Mesendoderm (in vitro differentiated cells): ENCODE data around the gene SHMT2. TPM values are rescaled to one million over a fixed set of nuclear protein-coding genes. Genes with fewer than 3 reads are reported as not detected.

Source experiments
- DNase-seq: peaks from one replicate; pipeline ENCODE4 v3.0.0; 2013
- H2AK5ac ChIP-seq: 2 replicates; pipeline ENCODE4 v1.6.1; 2013; ENCODE audit warnings: low read length, inconsistent platforms
- H2BK120ac ChIP-seq: 2 replicates; pipeline ENCODE4 v1.6.1; 2013; ENCODE audit warnings: low read depth, mild to moderate bottlenecking, low read length, moderate library complexity, mixed read lengths
- H2BK15ac ChIP-seq: replicated peaks from 2 replicates; pipeline ENCODE4 v1.6.1; 2013; ENCODE audit warnings: low read depth, mild to moderate bottlenecking, moderate library complexity
- H2BK5ac ChIP-seq: 2 replicates; pipeline ENCODE4 v1.6.1; 2013; ENCODE audit warnings: low read length, inconsistent platforms
- H3K18ac ChIP-seq: 2 replicates; pipeline ENCODE4 v1.6.1; 2013; ENCODE audit warnings: mild to moderate bottlenecking, low read length, mixed read lengths
- H3K23ac ChIP-seq: one replicate; pipeline ENCODE4 v1.6.1; 2013; ENCODE audit warnings: low read length
- H3K27ac ChIP-seq: 2 replicates; pipeline ENCODE4 v1.5.1; 2013; ENCODE audit warnings: low read depth, mild to moderate bottlenecking, inconsistent platforms, low read length, moderate library complexity
- H3K27me3 ChIP-seq: 2 replicates; pipeline ENCODE4 v1.6.1; 2013; ENCODE audit warnings: low read length, control low read depth, mild to moderate bottlenecking, inconsistent platforms; ENCODE audit not compliant: insufficient read depth, poor library complexity
- H3K36me3 ChIP-seq: 2 replicates; pipeline ENCODE4 v1.6.1; 2013; ENCODE audit warnings: low read length, inconsistent platforms; ENCODE audit not compliant: control insufficient read depth, insufficient read depth
- H3K4ac ChIP-seq: one replicate; pipeline ENCODE4 v1.6.1; 2013; ENCODE audit warnings: low read depth, mild to moderate bottlenecking, low read length, moderate library complexity
- H3K4me1 ChIP-seq: 2 replicates; pipeline ENCODE4 v1.6.1; 2013; ENCODE audit warnings: low read depth, low read length, inconsistent platforms; ENCODE audit not compliant: control insufficient read depth
- H3K4me2 ChIP-seq: 2 replicates; pipeline ENCODE4 v1.6.1; 2013; ENCODE audit warnings: low read length
- H3K4me3 ChIP-seq: 2 replicates; pipeline ENCODE4 v1.5.1; 2013; ENCODE audit warnings: mild to moderate bottlenecking, low read length
- H3K56ac ChIP-seq: one replicate; pipeline ENCODE4 v1.6.1; 2013; ENCODE audit warnings: low read length
- H3K79me1 ChIP-seq: 2 replicates; pipeline ENCODE4 v1.6.1; 2013; ENCODE audit warnings: low read length, inconsistent platforms
- H3K79me2 ChIP-seq: 2 replicates; pipeline ENCODE4 v1.6.1; 2013; ENCODE audit warnings: mild to moderate bottlenecking, low read length; ENCODE audit not compliant: control insufficient read depth, insufficient read depth
- H3K9ac ChIP-seq: 2 replicates; pipeline ENCODE4 v1.6.1; 2013; ENCODE audit warnings: low read length, inconsistent platforms
- H4K5ac ChIP-seq: one replicate; pipeline ENCODE4 v1.6.1; 2013; ENCODE audit warnings: low read length
- H4K8ac ChIP-seq: one replicate; pipeline ENCODE4 v1.6.1; 2013; ENCODE audit warnings: low read depth, mild to moderate bottlenecking, control low read depth, low read length, moderate library complexity
- WGBS: extraction: QIAGEN DNeasy Blood & Tissue Kit; methylation state at CpG from one replicate; pipeline ENCODE4 v1.1.7; 2013; ENCODE audit warnings: low lambda C conversion rate, missing lambda C conversion rate; ENCODE audit not compliant: insufficient coverage; ENCODE audit errors: extremely low coverage; 5-methylcytosine and 5-hydroxymethylcytosine counted together
- polyA plus RNA-seq, 2 experiments: library from polyadenylated mRNA; stranded (reverse); fragments of 200-250 nt; gene quantifications; one replicate each; pipeline ENCODE4 v1.2.3, GENCODE V29; 2013

SHMT2 gene
- polyA plus RNA-seq (2013, experiment 1 of 2), result 223 TPM
- polyA plus RNA-seq (2013, experiment 2 of 2), result 222 TPM

DNA sequence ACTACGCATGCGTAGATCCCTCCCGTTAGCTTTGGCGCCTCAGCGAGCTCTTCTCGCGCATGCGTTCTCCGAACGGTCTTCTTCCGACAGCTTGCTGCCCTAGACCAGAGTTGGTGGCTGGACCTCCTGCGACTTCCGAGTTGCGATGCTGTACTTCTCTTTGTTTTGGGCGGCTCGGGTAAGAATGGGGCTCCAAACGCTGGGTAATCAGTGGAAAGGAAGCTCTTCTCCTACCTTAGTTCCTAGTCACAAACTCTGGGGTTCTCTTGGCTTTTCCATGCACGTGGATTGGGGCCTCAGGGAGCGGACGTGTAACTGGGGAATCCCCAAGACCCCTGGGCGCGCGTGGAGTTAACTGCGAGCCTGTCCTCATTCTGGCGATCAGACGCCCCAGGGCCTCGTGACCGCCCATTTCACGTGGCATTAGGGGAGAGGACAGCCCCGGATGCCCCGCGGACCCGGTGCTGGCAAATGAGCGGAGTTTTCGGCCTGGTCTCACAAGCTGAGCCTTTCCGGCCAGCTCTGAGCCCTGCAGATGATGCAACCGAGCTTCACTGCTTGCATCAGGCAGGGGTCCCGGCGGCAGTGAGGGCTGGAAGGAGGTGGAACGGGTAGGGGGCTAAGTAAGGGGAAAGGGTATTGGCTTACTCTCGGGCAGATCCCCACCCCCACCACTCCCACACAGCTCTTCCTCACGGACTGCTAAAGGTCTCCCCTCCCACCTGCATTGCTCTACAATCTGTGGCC, at the start of gene SHMT2:
SHMT2 (plus strand) TSS at position 78 of the 747 bp plus-strand sequence; CDS start at position 146, 68 bp downstream.
- Histone ChIP-seq H3K23ac (peak within 1 kb of the TSS; percentile 95), H2BK120ac (no peak within 1 kb of the TSS), H3K79me1 (peaks cover 24% of the 10 kb centered on the region), H3K18ac (peak within 1 kb of the TSS; percentile 70), H3K27ac (peak within 1 kb of the TSS; percentile 93), H3K4ac (peak within 1 kb of the TSS; percentile 77), H4K8ac (no peak within 1 kb of the TSS), H3K9ac (peak within 1 kb of the TSS; percentile 85), H3K4me2 (peak within 1 kb of the TSS; percentile 94), H3K56ac (peak within 1 kb of the TSS; percentile 95), H3K36me3 (peaks cover 24% of the 10 kb centered on the region), H3K27me3 (peaks cover 17% of the 10 kb centered on the region), H2AK5ac (peak within 1 kb of the TSS; percentile 7), H4K5ac (no peak within 1 kb of the TSS), H3K4me1 (peaks cover 7% of the 10 kb centered on the region), H3K4me3 (peak within 1 kb of the TSS; percentile 75), H2BK5ac (peak within 1 kb of the TSS; percentile 83), H3K79me2 (peaks cover 14% of the 10 kb centered on the region), H2BK15ac (no peak within 1 kb of the TSS)
- no CpG with 5 or more reads among the region's 42 CpGs for WGBS
- peak; percentile 98 for DNase-seq

DNA sequence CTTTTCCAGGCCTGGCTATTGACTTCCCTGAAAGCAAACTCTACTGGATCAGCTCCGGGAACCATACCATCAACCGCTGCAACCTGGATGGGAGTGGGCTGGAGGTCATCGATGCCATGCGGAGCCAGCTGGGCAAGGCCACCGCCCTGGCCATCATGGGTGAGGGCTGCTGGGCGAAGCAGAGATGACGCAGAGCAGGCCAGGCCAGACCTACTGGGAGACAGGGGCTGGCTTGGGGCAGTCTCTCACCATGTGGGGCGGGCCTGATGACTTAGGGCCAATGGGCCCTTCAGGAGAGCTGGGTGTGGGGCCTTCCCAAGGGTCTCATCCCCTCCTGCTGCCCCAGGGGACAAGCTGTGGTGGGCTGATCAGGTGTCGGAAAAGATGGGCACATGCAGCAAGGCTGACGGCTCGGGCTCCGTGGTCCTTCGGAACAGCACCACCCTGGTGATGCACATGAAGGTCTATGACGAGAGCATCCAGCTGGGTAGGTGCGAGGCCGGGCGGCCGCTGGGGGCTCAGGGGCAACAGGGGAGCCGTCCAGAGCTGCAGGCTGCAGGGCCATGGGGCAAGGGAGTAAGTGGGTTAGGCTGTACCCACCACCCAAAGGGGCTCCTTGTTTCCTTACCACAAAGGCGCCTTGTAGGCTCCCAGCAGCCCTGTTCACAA, 49.1 kb upstream of the SHMT2 start:
- H2AK5ac ChIP-seq, result no peak overlapping the region
- no peak overlapping the region for H3K56ac ChIP-seq
- WGBS, result no CpG with 5 or more reads among the region's 20 CpGs
- no peak overlapping the region for H4K8ac ChIP-seq
- no peak for DNase-seq
- no peak overlapping the region for H3K18ac ChIP-seq
- no peak overlapping the region for H3K4me3 ChIP-seq
- no peak overlapping the region for H4K5ac ChIP-seq
- peaks cover 40% of the 10 kb centered on the region for H3K36me3 ChIP-seq
- no peaks in the 10 kb centered on the region for H3K79me2 ChIP-seq
- no peak overlapping the region for H3K27ac ChIP-seq
- H2BK5ac ChIP-seq, result no peak overlapping the region
- H3K9ac ChIP-seq, result no peak overlapping the region
- peaks cover 3% of the 10 kb centered on the region for H3K4me1 ChIP-seq
- no peaks in the 10 kb centered on the region for H3K79me1 ChIP-seq
- no peak overlapping the region for H3K4me2 ChIP-seq
- H3K23ac ChIP-seq, result no peak overlapping the region
- no peak overlapping the region for H3K4ac ChIP-seq
- no peaks in the 10 kb centered on the region for H3K27me3 ChIP-seq
- H2BK120ac ChIP-seq, result no peak overlapping the region
- H2BK15ac ChIP-seq, result no peak overlapping the region

DNA sequence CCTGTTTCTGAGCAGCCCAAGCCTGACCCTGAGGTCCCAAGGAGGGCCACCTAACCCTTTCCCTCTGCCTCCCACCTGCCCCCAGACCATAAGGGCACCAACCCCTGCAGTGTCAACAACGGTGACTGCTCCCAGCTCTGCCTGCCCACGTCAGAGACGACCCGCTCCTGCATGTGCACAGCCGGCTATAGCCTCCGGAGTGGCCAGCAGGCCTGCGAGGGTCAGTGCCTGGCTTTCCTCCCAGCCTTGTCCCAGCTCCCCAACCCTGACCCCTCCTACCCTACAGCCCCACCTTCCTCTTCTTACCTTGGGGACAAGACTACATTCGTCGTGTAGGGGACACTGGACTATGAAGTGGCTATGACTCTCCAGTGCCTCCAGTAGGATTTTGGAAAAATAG, 48.4 kb upstream of the SHMT2 start:
- Histone ChIP-seq H3K4me3 (no peak overlapping the region), H3K27me3 (no peaks in the 10 kb centered on the region), H2BK15ac (no peak overlapping the region), H3K9ac (no peak overlapping the region), H3K4me2 (no peak overlapping the region), H3K79me2 (no peaks in the 10 kb centered on the region), H3K18ac (no peak overlapping the region), H2BK120ac (no peak overlapping the region), H3K23ac (no peak overlapping the region), H2BK5ac (no peak overlapping the region), H2AK5ac (no peak overlapping the region), H3K36me3 (peaks cover 42% of the 10 kb centered on the region), H3K56ac (no peak overlapping the region), H4K5ac (no peak overlapping the region), H3K27ac (no peak overlapping the region), H3K4me1 (peaks cover 3% of the 10 kb centered on the region), H3K4ac (no peak overlapping the region), H3K79me1 (no peaks in the 10 kb centered on the region), H4K8ac (no peak overlapping the region)
- DNase-seq, result no peak
- no CpG with 5 or more reads among the region's 9 CpGs for WGBS

DNA sequence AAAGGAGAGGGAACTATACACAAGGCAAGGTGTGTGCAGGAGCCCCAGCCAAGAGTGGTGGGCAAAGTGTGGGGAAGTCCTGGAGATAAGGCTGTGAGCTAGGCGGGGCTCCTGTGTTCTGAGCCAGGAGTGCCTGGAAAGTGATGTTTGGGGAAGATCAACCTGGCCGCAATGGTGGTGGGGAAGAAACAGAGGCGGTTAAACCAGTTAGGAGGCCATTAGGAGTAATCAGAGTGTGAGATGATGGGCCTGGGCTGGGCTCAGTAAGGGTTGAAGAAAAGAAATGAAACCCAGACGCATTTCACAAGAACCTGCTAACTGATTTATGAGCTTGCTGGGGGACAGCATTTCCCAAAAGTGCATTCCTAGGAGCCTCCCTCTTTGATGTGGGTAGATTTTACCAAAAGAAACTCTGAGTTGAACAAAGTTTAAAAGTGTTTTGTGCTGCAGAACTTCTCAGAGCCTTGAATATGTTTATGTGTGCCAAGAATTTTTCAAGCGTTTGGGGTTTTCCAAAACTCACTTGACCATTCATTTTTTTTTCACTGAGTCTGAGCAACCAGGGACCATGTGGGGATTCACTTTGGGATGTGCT, 47.9 kb upstream of the SHMT2 start:
- Histone ChIP-seq H2AK5ac (no peak overlapping the region), H2BK5ac (no peak overlapping the region), H3K4me3 (no peak overlapping the region), H3K18ac (no peak overlapping the region), H2BK120ac (no peak overlapping the region), H3K23ac (no peak overlapping the region), H3K79me2 (no peaks in the 10 kb centered on the region), H3K4me1 (peaks cover 3% of the 10 kb centered on the region), H3K9ac (no peak overlapping the region), H3K4me2 (no peak overlapping the region), H3K79me1 (no peaks in the 10 kb centered on the region), H3K56ac (no peak overlapping the region), H3K36me3 (peaks cover 43% of the 10 kb centered on the region), H3K4ac (no peak overlapping the region), H2BK15ac (no peak overlapping the region), H4K5ac (no peak overlapping the region), H3K27ac (no peak overlapping the region), H3K27me3 (no peaks in the 10 kb centered on the region), H4K8ac (no peak overlapping the region)
- no CpG with 5 or more reads among the region's 5 CpGs for WGBS
- DNase-seq, result peak; percentile 16

DNA sequence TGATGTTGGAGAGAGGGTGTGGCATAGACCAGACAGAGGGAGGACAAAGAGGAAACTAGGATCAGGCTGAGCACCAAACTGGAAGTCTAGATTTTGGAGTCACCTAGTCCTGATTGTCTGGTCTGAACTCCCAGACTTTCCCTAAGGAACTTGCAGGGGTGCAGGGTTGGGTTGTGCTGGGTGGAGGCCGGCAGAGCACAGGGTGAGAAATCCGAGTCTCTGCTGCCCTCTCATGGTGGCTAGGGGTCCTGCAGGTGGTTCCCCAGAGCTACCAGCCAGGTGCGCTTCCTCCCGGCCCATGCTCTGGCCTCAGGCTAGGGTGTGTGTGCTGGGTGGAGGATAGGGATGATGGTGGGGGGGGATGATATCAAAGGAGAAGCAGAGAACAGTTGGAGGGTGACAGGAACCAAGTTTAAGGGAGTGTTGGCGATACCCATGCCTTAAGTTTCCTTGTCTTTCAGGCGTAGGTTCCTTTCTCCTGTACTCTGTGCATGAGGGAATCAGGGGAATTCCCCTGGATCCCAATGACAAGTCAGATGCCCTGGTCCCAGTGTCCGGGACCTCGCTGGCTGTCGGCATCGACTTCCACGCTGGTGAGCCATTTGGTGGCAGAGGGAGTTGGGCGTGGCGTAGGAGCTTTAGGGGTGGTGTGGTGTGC, 46.5 kb upstream of the SHMT2 start:
- Histone ChIP-seq H3K4me2 (no peak overlapping the region), H3K18ac (no peak overlapping the region), H3K4me1 (peaks cover 3% of the 10 kb centered on the region), H4K5ac (no peak overlapping the region), H3K23ac (no peak overlapping the region), H3K79me2 (no peaks in the 10 kb centered on the region), H3K9ac (peak overlapping the region; percentile 42), H2BK5ac (no peak overlapping the region), H3K4ac (no peak overlapping the region), H2AK5ac (no peak overlapping the region), H3K79me1 (no peaks in the 10 kb centered on the region), H3K4me3 (no peak overlapping the region), H3K56ac (no peak overlapping the region), H4K8ac (no peak overlapping the region), H3K27me3 (no peaks in the 10 kb centered on the region), H2BK120ac (no peak overlapping the region), H3K27ac (no peak overlapping the region), H2BK15ac (no peak overlapping the region), H3K36me3 (peaks cover 43% of the 10 kb centered on the region)
- DNase-seq, result peak; percentile 83
- WGBS, result no CpG with 5 or more reads among the region's 13 CpGs
